CD8-positive, alpha-beta memory T cell (primary cell): ENCODE measurements around the gene THAP5. TPM values are rescaled to one million over a fixed set of nuclear protein-coding genes. Genes with fewer than 3 reads are reported as not detected.
"Not testable (repeated sequence)": the region's sequence is repeated elsewhere in the genome, so short reads cannot be mapped to it uniquely, and the experiment has no call there.

Source experiments
- CTCF ChIA-PET: fragments of 350-600 bp; sonication (Branson Sonifier 250); formaldehyde crosslinking; loops from one replicate; lab custom pipeline; 2021; ENCODE audit warnings: antibody characterized with exemption; lab: Charles Lee
- POLR2A ChIA-PET: fragments of 350-600 bp; sonication (Branson Sonifier 250); formaldehyde crosslinking; loops from one replicate; lab custom pipeline; 2021; ENCODE audit warnings: antibody characterized with exemption; lab: Charles Lee
- DNase-seq, 5 donors: peaks; one replicate each; pipeline versions ENCODE4 v3.0.0 to v3.0.0-alpha.2; 2020 to 2022; ENCODE audit warnings: mixed read lengths in 1 of 5
- H3K27ac ChIP-seq: one replicate; pipeline ENCODE4 v1.7.0; 2013; ENCODE audit warnings: low read depth, mild to moderate bottlenecking, low read length, moderate library complexity
- H3K27me3 ChIP-seq: 2 replicates; pipeline ENCODE4 v1.7.0; 2013; ENCODE audit warnings: low read length, mild to moderate bottlenecking; ENCODE audit not compliant: insufficient read depth, poor library complexity, severe bottlenecking
- H3K36me3 ChIP-seq: 2 replicates; pipeline ENCODE4 v1.7.0; 2013; ENCODE audit warnings: mild to moderate bottlenecking, low read length, moderate library complexity; ENCODE audit not compliant: insufficient read depth
- H3K4me1 ChIP-seq: 2 replicates; pipeline ENCODE4 v1.7.0; 2013; ENCODE audit warnings: mild to moderate bottlenecking, low read length, moderate library complexity; ENCODE audit not compliant: insufficient read depth
- H3K4me3 ChIP-seq: 2 replicates; pipeline ENCODE4 v1.7.0; 2013; ENCODE audit warnings: mild to moderate bottlenecking, low read length
- H3K9me3 ChIP-seq: 2 replicates; pipeline ENCODE4 v1.7.0; 2013; ENCODE audit warnings: mild to moderate bottlenecking, low read length
- H3K27ac Mint-ChIP-seq, 8 donors: one replicate each; pipeline ENCODE4 v1.8.0; 2020 to 2021; ENCODE audit warnings: mixed read lengths in 8 of 8, mild to moderate bottlenecking in 6 of 8, inconsistent platforms in 3 of 8, moderate library complexity in 3 of 8
- H3K27me3 Mint-ChIP-seq, 2 donors: one replicate each; pipeline ENCODE4 v1.8.0; 2020 to 2021; ENCODE audit warnings: mixed read lengths in 2 of 2, mild to moderate bottlenecking in 1 of 2, moderate library complexity in 1 of 2
- H3K36me3 Mint-ChIP-seq, 3 donors: one replicate each; pipeline ENCODE4 v1.8.0; 2020 to 2021; ENCODE audit warnings: mixed read lengths in 3 of 3, inconsistent platforms in 1 of 3, mild to moderate bottlenecking in 1 of 3
- H3K4me1 Mint-ChIP-seq, 3 donors: one replicate each; pipeline ENCODE4 v1.8.0; 2020 to 2021; ENCODE audit warnings: mixed read lengths in 3 of 3, inconsistent platforms in 1 of 3, mild to moderate bottlenecking in 1 of 3
- H3K4me3 Mint-ChIP-seq, 7 donors: one replicate each; pipeline ENCODE4 v1.8.0; 2020 to 2021; ENCODE audit warnings: mixed read lengths in 7 of 7, mild to moderate bottlenecking in 6 of 7, moderate library complexity in 4 of 7, inconsistent platforms in 2 of 7
- H3K9me3 Mint-ChIP-seq, 5 donors: one replicate each; pipeline ENCODE4 v1.8.0; 2020 to 2022; ENCODE audit warnings: mixed read lengths in 5 of 5, mild to moderate bottlenecking in 3 of 5, moderate library complexity in 2 of 5, inconsistent platforms in 1 of 5
- polyA plus RNA-seq: library from polyadenylated mRNA; unstranded; fragments of 300-500 nt; fragmentation: Illumina TruSeq; gene quantifications from one replicate; pipeline ENCODE4 v1.2.3, GENCODE V29; 2021
- total RNA-seq, 2 experiments: library from RNA; stranded (reverse); gene quantifications; one replicate each; pipeline ENCODE4 v1.2.3, GENCODE V29; 2021

THAP5 gene
- total and polyA plus RNA-seq, 3 experiments from 2014 or later = 27.9 to 40.9 (median 36.8) TPM

DNA sequence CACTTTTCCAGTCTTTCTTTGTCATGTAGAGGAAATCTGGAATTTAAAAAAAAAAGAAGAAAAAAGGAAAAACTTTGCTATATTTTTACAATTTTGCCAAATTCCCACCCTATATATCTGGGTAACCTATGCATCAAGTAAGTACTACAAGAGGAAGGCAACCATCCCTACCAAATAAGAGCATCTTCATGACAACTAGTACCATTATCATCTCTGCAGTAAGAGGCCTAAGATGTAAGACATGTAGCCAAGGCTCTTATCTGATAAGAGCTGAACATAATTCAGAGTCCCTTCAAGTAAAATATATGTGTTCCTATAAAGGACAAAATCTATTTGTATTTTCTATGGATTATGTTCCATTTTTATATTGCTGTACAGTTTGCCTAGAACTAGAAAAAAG is 3.5 kb downstream of the THAP5 start:
- ChIA-PET CTCF (no interaction called here), POLR2A (interaction anchor here (0.6 kb wide), 1 partner anchor 65 kb away, joined by 3 read pairs; no protein-coding TSS in a partner anchor)
- peaks cover 25% of the 10 kb centered on the region for H3K4me1 ChIP-seq
- peak overlapping the region in 4 of 8 donors; percentile 58 to 82 (median 66) for H3K27ac Mint-ChIP-seq
- H3K9me3 Mint-ChIP-seq = peaks cover 0 to 4% (median 0%) of the 10 kb centered on the region in 5 donors
- no peak overlapping the region for H3K4me3 ChIP-seq
- peaks cover 0 to 5% of the 10 kb centered on the region in 2 donors for H3K27me3 Mint-ChIP-seq
- H3K4me1 Mint-ChIP-seq = peaks cover 37 to 49% (median 47%) of the 10 kb centered on the region in 3 donors
- no peaks in the 10 kb centered on the region for H3K27me3 ChIP-seq
- H3K4me3 Mint-ChIP-seq = no peak overlapping the region
- H3K27ac ChIP-seq = no peak overlapping the region
- no peaks in the 10 kb centered on the region for H3K36me3 ChIP-seq
- no peak for DNase-seq
- H3K36me3 Mint-ChIP-seq = peaks cover 12 to 47% (median 25%) of the 10 kb centered on the region in 3 donors
- H3K9me3 ChIP-seq = no peaks in the 10 kb centered on the region

DNA sequence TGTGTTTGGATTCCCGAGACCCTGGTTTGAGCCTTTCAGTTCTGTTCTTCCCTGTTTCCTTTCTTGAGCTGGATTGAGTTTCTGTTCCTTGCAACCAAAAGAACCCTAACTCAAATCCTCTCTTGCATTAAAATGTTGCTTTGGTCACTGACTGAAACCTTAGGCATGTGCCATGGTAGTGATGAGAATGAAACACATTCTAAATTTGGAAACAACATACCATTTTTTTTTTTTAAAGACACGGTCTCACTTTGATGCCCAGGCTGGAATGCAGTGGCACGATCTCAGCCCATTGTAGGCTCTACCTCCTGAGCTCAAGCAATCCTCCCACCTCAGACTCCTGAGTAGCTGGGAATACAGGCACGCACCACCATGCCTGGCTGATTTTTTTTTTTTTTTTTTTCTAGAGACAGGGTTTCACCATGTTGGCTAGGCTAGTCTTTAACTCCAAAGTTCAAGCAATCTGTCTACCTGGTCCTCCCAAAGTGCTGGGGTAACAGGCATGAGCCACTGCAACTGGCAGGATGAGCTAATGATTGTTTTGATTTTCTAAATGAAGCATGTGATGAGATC is 8.4 kb downstream of the THAP5 start:
- DNase-seq = no peak
- H3K9me3 ChIP-seq = peaks cover 14% of the 10 kb centered on the region
- H3K4me3 ChIP-seq = no peak overlapping the region
- Mint-ChIP-seq H3K4me1 (peaks cover 12 to 15% (median 13%) of the 10 kb centered on the region in 3 donors), H3K9me3 (peaks cover 0 to 21% (median 12%) of the 10 kb centered on the region in 5 donors), H3K27ac (peak overlapping the region in 3 of 8 donors; percentile 37 to 50 (median 48)), H3K36me3 (peaks cover 21 to 49% (median 41%) of the 10 kb centered on the region in 3 donors), H3K27me3 (peaks cover 0 to 1% of the 10 kb centered on the region in 2 donors), H3K4me3 (no peak overlapping the region)
- ChIA-PET POLR2A (no interaction called here), CTCF (interaction anchor here (1.7 kb wide), 1 partner anchor 9 kb away, joined by 3 read pairs; the partner anchor contains the start of genes DNAJB9 and THAP5)
- no peaks in the 10 kb centered on the region for H3K27me3 ChIP-seq
- H3K4me1 ChIP-seq = no peaks in the 10 kb centered on the region
- H3K27ac ChIP-seq = no peak overlapping the region
- no peaks in the 10 kb centered on the region for H3K36me3 ChIP-seq

GRCh38 chr7:108559253-108559652 is 10.3 kb downstream of the THAP5 start:
- ChIA-PET POLR2A (interaction anchor here (1.5 kb wide), 1 partner anchor 11 kb away, joined by 4 read pairs; the partner anchor contains the start of genes DNAJB9 and THAP5), CTCF (interaction anchor here (1.7 kb wide), 1 partner anchor 10 kb away, joined by 3 read pairs; the partner anchor contains the start of genes DNAJB9 and THAP5)
- H3K9me3 Mint-ChIP-seq = peaks cover 0 to 26% (median 16%) of the 10 kb centered on the region in 5 donors

DNA sequence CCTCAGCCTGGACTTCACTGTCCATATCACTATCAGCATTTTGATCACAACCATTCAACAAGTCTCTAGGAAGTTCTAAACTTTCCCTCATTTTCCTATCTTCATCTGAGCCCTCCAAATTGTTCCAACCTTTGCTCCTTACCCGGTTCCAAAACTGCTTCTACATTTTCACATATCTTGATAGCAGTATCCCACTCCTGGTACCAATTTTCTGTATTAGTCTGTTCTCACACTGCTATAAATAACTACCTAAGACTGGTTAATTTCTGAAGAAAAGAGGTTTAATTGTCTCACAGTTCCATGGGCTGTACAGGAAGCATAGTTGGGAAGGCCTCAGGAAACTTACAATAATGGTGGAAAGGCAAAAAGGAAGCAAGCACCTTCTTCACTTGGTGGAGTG is 11.9 kb downstream of the THAP5 start:
- ChIA-PET CTCF (no interaction called here), POLR2A (no interaction called here)
- H3K27me3 ChIP-seq = no peaks in the 10 kb centered on the region
- peaks cover 19 to 39% (median 22%) of the 10 kb centered on the region in 3 donors for H3K36me3 Mint-ChIP-seq
- H3K4me3 ChIP-seq = no peak overlapping the region
- H3K27ac ChIP-seq = no peak overlapping the region
- peaks cover 5 to 6% (median 6%) of the 10 kb centered on the region in 3 donors for H3K4me1 Mint-ChIP-seq
- no peaks in the 10 kb centered on the region for H3K27me3 Mint-ChIP-seq
- no peaks in the 10 kb centered on the region for H3K36me3 ChIP-seq
- peak overlapping the region in 1 of 7 donors; percentile 15 for H3K4me3 Mint-ChIP-seq
- DNase-seq = no peak
- H3K9me3 ChIP-seq = peaks cover 14% of the 10 kb centered on the region
- H3K27ac Mint-ChIP-seq = peak overlapping the region in 1 of 8 donors; percentile 8
- H3K4me1 ChIP-seq = no peaks in the 10 kb centered on the region
- peaks cover 0 to 26% (median 16%) of the 10 kb centered on the region in 5 donors for H3K9me3 Mint-ChIP-seq

More at GRCh38 chr7:108559253-108559652, 10.3 kb downstream of the THAP5 start:
- Mint-ChIP-seq H3K27ac (no peak overlapping the region), H3K4me3 (no peak overlapping the region), H3K36me3 (peaks cover 19 to 41% (median 26%) of the 10 kb centered on the region in 3 donors), H3K27me3 (no peaks in the 10 kb centered on the region), H3K4me1 (peaks cover 5 to 6% (median 6%) of the 10 kb centered on the region in 3 donors)
- Histone ChIP-seq H3K27ac (no peak overlapping the region), H3K4me3 (no peak overlapping the region), H3K9me3 (peaks cover 14% of the 10 kb centered on the region), H3K27me3 (no peaks in the 10 kb centered on the region), H3K4me1 (no peaks in the 10 kb centered on the region), H3K36me3 (no peaks in the 10 kb centered on the region)
- DNase-seq = no peak

DNA sequence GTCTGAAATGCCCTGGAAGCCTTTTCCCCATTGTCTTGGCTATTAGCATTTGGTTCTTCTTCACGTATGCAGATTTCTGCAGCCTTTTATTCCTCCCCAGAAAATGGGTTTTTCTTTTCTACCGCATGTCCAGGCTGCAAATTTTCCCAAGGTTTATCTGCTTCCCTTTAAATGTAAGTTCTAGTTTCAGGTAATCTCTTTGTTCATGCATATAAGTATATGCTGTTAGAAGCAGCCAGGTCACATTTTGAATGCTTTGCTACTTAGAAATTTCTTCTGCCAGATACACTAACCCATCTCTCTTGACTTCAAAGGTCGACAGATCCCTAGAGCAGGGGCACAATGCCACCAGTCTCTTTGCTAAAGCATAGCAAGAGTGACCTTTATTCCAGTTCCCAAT is 12.3 kb downstream of the THAP5 start:
- H3K27me3 Mint-ChIP-seq = no peaks in the 10 kb centered on the region
- H3K27ac Mint-ChIP-seq = peak overlapping the region in 1 of 8 donors; percentile 8
- Histone ChIP-seq H3K27ac (no peak overlapping the region), H3K9me3 (peaks cover 14% of the 10 kb centered on the region), H3K36me3 (no peaks in the 10 kb centered on the region), H3K4me3 (no peak overlapping the region), H3K27me3 (no peaks in the 10 kb centered on the region), H3K4me1 (no peaks in the 10 kb centered on the region)
- H3K4me3 Mint-ChIP-seq = peak overlapping the region in 1 of 7 donors; percentile 15
- H3K36me3 Mint-ChIP-seq = peaks cover 17 to 42% (median 22%) of the 10 kb centered on the region in 3 donors
- DNase-seq = no peak
- ChIA-PET POLR2A (no interaction called here), CTCF (no interaction called here)
- H3K4me1 Mint-ChIP-seq = peaks cover 5 to 6% (median 6%) of the 10 kb centered on the region in 3 donors
- peaks cover 0 to 26% (median 16%) of the 10 kb centered on the region in 5 donors for H3K9me3 Mint-ChIP-seq

GRCh38 chr7:108556665-108557064 is 12.8 kb downstream of the THAP5 start:
- POLR2A ChIA-PET, H3K4me3 ChIP-seq, H3K27ac Mint-ChIP-seq, H3K27me3 Mint-ChIP-seq, H3K27me3 ChIP-seq, H3K4me1 Mint-ChIP-seq, CTCF ChIA-PET, H3K4me3 Mint-ChIP-seq, H3K27ac ChIP-seq, DNase-seq, H3K4me1 ChIP-seq, H3K36me3 ChIP-seq: not testable (repeated sequence)
- peaks cover 14% of the 10 kb centered on the region for H3K9me3 ChIP-seq
- peaks cover 16 to 43% (median 20%) of the 10 kb centered on the region in 3 donors for H3K36me3 Mint-ChIP-seq
- peaks cover 0 to 25% (median 16%) of the 10 kb centered on the region in 5 donors for H3K9me3 Mint-ChIP-seq

- H3K4me3 ChIP-seq, H3K27ac ChIP-seq, H3K4me3 Mint-ChIP-seq, H3K36me3 Mint-ChIP-seq, H3K4me1 ChIP-seq, CTCF ChIA-PET, H3K4me1 Mint-ChIP-seq, POLR2A ChIA-PET, H3K9me3 Mint-ChIP-seq, H3K9me3 ChIP-seq, H3K27me3 Mint-ChIP-seq, DNase-seq, H3K36me3 ChIP-seq, H3K27ac Mint-ChIP-seq, H3K27me3 ChIP-seq: not testable (repeated sequence)
These were observed 21.2 kb downstream of the THAP5 start for GRCh38 chr7:108548141-108548896.

- H3K36me3 ChIP-seq = no peaks in the 10 kb centered on the region
- Mint-ChIP-seq H3K9me3 (no peaks in the 10 kb centered on the region), H3K27ac (no peak overlapping the region), H3K4me1 (no peaks in the 10 kb centered on the region), H3K4me3 (no peak overlapping the region), H3K27me3 (peaks cover 0 to 20% of the 10 kb centered on the region in 2 donors), H3K36me3 (peaks cover 0 to 7% (median 0%) of the 10 kb centered on the region in 3 donors)
- no peaks in the 10 kb centered on the region for H3K27me3 ChIP-seq
- H3K9me3 ChIP-seq = no peaks in the 10 kb centered on the region
- H3K27ac ChIP-seq = no peak overlapping the region
- no peak overlapping the region for H3K4me3 ChIP-seq
- H3K4me1 ChIP-seq = no peaks in the 10 kb centered on the region
- no peak for DNase-seq
- ChIA-PET POLR2A (no interaction called here), CTCF (no interaction called here)
These were observed 28.0 kb downstream of the THAP5 start for GRCh38 chr7:108541478-108541877.
